Measurements from ENCODE around the gene ORM1.
"Not testable (repeated sequence)": the region's sequence is repeated elsewhere in the genome, so short reads cannot be mapped to it uniquely, and the experiment has no call there.

The ORM1 gene

DNA sequence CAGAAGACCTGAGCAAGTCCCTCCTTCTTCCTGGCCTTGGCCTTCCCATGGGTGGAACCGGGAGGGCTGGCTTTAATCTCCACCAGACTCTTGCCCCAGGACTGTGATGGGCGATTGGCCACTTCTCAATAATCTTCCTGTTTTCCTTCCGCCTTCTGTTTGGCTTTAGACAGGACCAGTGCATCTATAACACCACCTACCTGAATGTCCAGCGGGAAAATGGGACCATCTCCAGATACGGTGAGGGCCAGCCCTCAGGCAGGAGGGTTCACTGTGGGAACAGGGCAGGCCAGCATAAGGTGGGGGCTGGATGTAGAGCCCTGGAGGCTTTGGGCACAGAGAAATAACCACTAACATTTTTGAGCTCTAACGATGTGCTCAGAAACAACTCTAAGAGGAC is 951 bp downstream of the ORM1 start:
- not testable (repeated sequence) for DNase-seq (ENCODE audit: low read depth in 2 of 2)

DNA sequence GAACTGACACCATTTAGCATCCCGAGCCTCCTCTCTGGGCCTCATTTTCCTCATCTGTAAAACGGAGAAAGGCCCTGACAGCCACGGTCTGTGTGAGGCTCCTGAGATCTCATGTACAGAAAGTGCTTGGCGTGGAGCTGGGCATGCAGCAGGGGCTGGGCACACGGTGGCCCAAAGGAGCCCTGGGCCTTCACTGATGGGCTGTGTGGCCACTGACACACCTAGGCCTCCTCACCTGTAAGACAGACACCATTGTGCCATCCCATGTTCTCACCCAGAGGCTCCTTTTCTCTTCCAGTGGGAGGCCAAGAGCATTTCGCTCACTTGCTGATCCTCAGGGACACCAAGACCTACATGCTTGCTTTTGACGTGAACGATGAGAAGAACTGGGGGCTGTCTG is 1.6 kb downstream of the ORM1 start:
- no peak for DNase-seq (ENCODE audit: low read depth in 2 of 2)

DNA sequence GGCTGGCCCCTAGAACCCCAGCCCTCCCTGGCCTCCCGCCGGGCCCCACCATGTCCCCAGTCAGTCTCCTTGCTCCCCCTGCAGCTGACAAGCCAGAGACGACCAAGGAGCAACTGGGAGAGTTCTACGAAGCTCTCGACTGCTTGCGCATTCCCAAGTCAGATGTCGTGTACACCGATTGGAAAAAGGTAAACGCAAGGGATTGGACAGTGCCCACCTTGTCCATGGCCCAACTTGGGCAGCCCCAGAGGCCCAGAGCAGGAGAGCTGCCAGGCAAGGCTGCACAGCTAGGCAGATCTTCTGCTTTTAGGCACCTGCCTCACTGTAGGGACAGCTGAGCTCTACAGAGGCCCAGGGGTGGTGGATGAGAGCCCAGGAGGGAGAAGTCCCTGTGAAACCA is 2.1 kb downstream of the ORM1 start:
- not testable (repeated sequence) for DNase-seq (ENCODE audit: low read depth in 2 of 2)

DNA sequence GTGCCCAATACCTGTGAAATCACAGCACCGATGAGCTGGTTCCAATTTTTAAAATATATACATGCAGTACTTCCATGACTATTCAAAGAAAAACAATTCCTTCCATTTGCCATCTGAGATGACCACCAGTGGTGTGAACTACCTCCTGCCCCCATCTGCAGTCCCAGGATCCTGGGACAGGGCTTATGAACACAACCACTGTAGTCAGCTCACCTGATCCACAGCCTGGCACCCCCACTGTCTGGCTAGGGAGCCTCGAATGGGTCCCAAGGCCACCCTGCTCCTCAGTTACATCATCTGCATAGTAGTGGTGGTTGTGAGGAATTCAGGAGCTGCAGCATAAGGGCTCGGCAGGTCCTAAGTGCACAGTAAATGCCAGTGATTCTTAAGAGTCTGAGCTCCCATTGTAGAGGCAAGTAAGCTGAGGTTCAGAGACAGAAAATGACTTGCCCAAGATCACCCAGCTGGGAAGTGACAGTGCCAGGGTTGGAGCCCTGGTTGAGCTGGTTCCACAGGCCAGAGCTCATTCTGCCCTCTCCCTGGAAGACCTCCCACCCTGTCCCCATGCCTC is 2.9 kb downstream of the ORM1 start:
- DNase-seq (ENCODE audit: low read depth in 2 of 2): not testable (repeated sequence)

DNA sequence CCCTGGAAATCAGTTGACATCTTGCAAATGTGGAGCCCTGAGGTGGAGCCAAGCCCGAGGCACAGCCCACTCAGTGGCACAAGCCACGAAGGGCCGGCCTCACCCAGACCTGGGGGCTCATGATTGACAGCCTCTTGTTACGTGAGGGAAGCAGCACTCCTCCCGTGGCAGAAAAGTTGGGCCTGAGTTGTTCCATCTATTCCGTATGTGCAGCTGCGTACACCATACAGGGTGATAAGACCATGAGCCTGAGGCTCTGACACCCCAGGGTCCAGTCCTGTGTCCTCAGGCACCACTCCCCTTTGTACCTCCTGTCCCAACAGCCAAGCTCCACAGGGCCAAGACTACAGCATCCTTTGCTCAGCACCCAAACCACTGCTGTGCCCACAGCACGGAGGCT is 4.9 kb downstream of the ORM1 start:
- DNase-seq (ENCODE audit: low read depth in 2 of 2): no peak

DNA sequence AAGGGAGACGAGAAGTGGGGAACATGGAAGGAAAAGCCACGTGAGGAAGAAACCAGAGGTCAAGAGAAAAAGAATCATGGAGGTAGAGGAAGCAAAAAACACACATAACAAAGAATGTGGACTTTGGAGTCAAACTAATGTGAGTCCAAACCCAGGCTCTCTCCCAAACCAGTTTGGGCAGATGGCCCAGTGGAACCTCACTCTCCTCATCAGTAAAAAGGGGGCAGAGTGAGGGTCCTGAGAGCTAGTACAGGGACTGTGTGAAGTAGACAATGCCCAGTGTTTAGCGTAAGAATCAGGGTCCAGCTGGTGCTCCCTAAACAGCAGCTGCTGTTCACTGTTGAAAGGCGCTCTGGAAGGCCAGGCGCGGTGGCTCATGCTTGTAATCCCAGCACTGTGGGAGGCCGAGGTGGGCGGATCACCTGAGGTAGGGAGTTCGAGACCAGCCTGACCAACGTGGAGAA is 5.5 kb downstream of the ORM1 start:
- not testable (repeated sequence) for DNase-seq (ENCODE audit: low read depth in 2 of 2)

DNA sequence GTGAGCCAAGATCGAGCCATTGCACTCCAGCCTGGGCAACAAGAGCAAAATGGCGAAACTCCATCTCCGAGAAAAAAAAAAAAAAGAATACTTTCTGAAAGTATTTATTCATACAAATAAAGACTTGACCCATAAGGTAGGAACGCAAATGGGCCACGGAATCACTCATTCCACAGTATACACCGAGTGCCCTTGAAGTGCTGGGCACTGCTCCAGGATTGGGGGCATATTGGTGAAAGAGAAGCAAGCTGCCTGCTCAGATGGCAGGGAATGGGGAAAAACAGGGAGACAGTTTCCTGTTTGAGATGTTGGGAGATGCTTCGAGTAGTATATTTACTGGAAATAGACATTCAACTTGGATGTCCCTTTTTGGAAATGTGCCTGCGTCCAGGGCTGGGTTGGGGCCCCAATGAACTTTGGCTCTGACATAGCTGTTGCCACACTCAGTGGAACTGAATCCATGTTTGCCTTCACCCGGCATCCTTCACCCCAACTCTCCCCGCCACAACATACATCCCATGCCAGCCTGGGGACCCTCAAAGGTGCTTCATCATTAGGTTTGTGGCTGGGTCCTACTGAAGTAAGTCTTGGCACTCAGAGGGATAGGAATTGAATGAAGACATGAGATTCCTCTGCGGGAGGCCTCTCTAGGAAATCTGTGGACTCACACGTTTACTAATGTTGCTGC is 6.2 kb downstream of the ORM1 start:
- DNase-seq (ENCODE audit: low read depth in 2 of 2): not testable (repeated sequence)

DNA sequence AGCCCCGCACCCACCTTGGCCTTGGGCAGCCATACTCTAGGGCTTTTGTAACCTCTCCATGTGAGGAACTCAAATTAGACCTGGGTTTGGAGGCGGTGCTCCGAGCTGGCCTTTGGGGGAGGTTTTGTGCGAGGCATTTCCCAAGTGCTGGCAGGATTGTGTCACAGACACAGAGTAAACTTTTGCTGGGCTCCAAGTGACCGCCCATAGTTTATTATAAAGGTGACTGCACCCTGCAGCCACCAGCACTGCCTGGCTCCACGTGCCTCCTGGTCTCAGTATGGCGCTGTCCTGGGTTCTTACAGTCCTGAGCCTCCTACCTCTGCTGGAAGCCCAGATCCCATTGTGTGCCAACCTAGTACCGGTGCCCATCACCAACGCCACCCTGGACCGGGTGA is 6.7 kb downstream of the ORM1 start, which contains the start of gene ORM2:
ORM2 (plus strand) TSS at position 245 of the 398 bp plus-strand sequence; CDS start at position 281, 36 bp downstream.
- DNase-seq (ENCODE audit: low read depth in 2 of 2): not testable (repeated sequence)

DNA sequence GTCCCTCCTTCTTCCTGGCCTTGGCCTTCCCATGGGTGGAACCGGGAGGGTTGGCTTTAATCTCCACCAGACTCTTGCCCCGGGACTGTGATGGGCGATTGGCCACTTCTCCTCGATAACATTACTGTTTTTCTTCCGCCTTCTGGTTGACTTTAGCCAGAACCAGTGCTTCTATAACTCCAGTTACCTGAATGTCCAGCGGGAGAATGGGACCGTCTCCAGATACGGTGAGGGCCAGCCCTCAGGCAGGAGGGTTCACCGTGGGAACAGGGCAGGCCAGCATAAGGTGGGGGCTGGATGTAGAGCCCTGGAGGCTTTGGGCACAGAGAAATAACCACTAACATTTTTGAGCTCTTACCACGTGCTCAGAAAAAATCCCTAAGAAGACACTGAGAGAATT is 7.7 kb downstream of the ORM1 start:
- DNase-seq (ENCODE audit: low read depth in 2 of 2): no peak

DNA sequence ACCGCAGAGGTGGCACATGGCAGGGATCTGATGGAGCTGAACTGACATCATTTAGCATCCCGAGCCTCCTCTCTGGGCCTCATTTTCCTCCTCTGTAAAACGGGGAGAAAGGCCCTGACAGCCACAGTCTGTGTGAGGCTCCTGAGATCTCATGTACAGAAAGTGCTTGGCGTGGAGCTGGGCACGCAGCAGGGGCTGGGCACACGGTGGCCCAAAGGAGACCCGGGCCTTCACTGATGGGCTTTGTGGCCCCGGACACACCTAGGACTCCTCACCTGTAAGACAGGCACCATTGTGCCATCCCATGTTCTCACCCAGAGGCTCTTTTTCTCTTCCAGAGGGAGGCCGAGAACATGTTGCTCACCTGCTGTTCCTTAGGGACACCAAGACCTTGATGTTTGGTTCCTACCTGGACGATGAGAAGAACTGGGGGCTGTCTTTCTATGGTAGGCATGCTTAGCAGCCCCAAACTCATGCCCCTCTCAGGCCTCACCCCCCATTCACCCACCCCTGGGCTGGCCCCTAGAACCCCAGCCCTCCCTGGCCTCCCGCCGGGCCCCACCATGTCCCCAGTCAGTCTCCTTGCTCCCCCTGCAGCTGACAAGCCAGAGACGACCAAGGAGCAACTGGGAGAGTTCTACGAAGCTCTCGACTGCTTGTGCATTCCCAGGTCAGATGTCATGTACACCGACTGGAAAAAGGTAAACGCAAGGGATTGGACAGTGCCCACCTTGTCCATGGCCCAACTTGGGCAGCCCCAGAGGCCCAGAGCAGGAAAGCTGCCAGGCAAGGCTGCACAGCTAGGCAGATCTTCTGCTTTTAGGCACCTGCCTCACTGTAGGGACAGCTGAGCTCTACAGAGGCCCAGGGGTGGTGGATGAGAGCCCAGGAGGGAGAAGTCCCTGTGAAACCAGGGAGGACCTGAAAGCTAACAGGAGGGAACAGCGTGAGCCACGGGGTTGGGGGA is 8.6 kb downstream of the ORM1 start:
- DNase-seq (ENCODE audit: low read depth in 2 of 2): not testable (repeated sequence)

DNA sequence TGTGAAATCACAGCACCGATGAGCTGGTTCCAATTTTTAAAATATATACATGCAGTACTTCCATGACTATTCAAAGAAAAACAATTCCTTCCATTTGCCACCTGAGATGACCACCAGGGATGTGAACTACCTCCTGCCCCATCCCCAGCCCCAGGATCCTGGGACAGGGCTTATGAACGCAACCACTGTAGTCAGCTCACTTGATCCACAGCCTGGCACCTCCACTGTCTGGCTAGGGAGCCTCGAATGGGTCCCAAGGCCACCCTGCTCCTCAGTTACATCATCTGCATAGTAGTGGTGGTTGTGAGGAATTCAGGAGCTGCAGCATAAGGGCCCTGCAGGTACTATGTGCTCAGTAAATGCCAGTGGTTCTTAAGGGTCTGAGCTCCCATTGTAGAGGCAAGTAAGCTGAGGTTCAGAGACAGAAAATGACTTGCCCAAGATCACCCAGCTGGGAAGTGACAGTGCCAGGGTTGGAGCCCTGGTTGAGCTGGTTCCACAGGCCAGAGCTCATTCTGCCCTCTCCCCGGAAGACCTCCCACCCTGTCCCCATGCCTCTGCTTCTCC is 9.7 kb downstream of the ORM1 start:
- DNase-seq (ENCODE audit: low read depth in 2 of 2): not testable (repeated sequence)

DNA sequence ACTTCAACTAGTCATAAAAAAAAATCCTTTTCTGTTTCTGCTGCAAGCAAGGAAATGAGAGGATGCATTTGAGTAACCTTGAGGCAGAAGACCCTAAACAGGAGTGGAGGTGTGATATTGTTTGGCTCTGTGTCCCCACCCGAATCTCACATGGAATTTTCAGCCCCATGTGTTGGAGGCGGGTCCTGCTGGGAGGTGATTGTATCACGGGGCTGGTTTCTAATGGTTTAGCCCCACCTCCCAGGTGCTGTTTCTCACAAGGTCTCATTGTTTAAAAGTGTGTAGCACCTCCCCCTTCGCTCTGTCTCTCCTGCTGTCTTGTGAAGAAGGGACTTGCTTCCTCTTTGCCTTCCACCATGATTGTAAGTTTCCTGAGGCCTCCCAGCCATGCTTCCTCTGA is 10.8 kb downstream of the ORM1 start:
- DNase-seq (ENCODE audit: low read depth in 2 of 2): not testable (repeated sequence)

DNA sequence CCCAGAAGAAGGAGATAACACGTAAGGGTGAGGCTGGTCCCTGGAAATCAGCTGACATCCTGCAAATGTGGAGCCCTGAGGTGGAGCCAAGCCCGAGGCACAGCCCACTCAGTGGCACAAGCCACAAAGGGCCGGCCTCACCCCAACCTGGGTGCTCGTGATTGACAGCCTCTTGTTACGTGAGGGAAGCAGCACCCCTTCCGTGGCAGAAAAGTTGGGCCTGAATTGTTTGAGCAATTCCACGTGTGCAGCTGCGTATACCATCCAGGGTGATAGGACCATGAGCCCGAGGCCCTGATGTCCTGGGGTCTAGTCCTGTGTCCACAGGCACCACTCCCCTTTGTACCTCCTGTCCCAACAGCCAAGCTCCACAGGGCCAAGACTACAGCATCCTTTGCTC is 11.6 kb downstream of the ORM1 start:
- no peak for DNase-seq (ENCODE audit: low read depth in 2 of 2)

DNA sequence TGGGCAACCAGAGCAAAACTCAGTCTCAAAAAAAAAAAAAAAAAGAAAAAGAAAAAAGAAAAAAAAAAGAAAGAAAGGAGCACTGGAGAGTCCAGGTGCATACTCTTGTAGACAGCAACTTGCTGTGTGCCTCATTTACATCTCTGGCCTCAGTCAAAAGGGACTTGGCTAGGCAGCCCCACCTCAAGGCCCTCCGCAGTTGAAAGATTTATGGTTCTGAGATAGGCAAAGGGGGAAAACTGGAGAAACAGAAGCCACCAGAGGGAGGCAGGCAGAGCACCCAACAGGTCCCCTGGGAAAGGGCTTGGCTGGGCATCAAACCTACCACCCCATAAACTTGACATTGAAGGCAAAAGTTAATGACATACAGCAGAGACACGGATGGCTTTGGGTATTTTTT is 12.8 kb downstream of the ORM1 start:
- DNase-seq (ENCODE audit: low read depth in 2 of 2): no peak

DNA sequence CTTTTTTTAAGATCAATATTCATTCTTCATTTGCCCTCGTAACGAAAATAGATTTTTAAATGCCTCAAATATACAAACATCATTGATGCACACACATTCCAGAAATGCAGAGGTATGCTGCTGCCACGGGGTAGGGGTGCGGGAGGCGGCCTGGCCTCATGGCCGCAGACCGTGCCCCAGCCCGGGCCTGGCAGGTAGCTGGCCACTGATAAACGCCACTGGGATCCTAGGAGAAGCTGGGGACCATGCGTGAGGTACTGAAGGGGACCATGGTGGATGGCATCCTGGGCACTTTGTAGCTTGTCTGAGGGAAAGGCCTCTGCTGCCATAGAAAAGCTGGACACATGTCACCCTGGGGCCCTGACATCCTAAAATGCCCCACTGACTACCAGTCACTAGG is 13.3 kb downstream of the ORM1 start:
- no peak for DNase-seq (ENCODE audit: low read depth in 2 of 2)

DNA sequence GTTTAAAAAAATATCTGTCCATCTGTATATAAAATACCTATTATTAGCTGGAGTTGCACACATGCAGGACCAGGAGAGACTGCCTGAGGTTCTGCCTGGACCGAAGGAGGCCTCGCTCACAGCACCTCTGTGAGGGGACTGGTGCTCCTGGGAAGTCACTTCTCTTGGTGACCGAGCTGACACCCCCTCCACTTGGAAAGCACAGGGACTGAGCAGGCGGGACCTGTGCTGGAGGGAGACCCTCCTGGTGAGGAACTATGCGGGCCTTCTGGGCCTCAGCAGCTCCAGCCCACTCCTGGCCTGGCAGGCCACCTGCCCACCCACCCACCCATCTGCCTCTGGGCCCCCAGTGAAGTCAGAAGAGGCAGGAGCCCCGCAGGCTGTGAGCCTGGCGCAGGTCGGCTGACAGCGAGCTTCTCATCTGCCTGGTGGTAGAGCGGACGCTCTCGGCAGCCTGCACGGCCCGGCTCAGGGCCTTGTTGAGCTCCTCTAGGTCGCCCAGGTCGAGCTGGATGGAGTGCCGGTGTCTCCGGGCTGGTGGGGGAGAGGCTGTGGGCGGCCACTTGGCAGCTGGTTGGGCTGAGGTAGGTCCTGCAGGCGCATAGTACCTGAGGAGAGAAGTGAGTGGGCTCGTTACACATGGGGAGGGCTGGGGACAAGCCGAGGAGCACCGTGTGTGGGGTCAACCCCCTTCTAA is 13.9 kb downstream of the ORM1 start:
- DNase-seq (ENCODE audit: low read depth in 2 of 2): no peak

DNA sequence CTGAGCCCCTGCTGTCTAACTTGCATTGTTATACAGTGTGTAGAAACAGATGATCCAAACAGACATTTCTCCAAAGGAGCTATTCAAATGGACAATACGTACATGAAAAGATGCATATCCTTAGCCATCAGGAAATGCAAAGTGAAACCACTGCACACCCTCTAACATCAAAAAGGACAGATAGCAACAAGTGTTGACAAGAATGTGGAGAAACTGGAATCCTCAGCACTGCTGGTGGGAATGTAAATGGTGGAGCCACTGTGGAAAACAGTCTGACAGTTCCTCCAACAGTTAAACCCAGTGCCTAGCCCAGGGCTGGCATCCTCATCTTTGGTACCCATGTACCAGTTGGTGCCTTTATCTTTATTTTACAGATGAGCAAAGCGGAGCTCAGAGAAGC is 15.3 kb downstream of the ORM1 start:
- DNase-seq (ENCODE audit: low read depth in 2 of 2): no peak

DNA sequence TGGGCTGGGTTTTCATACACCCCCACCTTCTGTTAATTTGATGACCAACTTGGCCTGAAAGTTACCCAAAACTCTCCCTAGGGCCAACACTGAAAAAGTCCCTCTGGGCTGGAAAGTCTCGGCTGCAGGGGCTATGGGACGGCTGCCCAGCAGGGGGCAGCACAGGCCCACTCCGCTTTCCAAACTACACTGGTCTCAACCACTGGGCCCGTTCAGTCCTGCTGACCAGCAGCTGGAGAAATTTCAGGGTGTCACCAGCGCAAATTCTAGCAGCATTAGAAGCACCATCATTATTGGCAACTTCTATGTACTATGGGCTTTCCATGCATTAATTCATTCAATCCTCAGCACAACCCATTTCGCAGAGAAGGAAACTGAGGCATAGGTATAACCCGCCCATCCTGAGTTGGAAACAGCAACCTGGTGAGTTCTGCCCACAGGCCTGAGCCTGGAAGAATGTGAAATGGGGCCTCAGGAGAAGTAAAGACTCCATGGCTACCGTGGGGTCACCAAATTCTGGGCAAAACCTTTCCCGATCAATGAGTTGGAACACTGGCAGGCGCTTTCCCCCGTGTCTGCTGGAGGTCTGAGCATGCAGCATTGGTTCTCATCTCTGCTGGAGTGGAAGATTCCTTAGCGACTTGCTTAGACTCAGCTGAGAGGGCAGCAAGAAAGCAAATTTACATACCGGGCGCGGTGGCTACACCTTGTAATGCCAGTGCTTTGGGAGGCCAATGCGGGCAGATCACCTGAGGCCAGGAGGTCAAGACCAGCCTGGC is 16.4 kb downstream of the ORM1 start:
- no peak for DNase-seq (ENCODE audit: low read depth in 2 of 2)

DNA sequence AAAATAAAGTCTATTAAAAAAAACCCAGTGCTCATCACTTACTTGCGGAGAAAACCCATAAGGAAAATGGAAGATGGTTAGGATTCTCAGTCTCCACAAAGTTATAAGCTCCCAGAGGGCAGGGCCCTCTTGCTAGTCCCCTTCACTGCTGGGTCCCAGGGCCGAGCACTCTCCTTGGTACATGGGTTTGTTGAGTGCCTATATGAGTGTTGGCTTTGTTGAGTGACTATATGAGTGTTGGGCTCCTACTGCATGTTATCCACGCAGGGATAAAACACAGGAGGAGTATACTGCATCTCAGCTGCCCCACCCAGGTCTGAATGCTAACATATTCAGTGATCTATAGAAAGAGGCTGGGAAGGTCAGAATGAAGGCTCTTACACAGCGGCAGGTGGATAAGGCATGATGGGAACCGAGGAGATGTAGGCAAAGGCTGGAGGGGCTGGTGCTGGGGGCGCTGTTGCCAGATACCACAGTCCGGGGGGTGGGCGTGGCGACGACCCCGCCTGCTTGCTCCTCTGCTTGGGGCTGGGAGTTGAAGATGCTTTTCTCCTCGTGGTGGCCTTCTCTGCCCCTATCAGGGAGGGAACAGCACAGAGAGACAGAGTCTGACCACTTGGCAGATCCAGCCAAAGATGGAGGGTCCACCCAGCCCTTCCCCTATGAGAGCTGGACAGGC is 18.4 kb downstream of the ORM1 start:
- no peak for DNase-seq (ENCODE audit: low read depth in 2 of 2)

DNA sequence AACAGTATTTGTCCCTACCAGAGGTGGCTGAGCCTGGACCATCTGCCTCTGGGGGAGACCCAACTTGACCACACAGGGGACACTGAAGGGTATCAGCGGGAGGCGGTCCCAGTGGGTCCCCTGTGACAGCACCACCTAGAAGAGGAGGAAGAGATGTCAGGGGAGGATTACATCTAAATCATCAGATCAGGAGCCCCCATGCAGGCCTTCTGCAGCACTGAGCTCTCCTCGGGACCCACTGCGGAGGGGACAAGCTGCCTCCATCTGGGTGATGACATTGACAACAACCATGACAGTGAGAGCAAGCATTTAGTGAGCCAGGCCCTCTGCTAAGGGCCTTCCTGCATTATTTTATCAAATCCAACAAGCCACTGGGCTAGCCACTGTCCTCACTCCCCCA is 19.1 kb downstream of the ORM1 start:
- no peak for DNase-seq (ENCODE audit: low read depth in 2 of 2)
